ENCODE data around the gene RBM39.
"Not testable (repeated sequence)": the region's sequence is repeated elsewhere in the genome, so short reads cannot be mapped to it uniquely, and the experiment has no call there.

RBM39 gene

DNA sequence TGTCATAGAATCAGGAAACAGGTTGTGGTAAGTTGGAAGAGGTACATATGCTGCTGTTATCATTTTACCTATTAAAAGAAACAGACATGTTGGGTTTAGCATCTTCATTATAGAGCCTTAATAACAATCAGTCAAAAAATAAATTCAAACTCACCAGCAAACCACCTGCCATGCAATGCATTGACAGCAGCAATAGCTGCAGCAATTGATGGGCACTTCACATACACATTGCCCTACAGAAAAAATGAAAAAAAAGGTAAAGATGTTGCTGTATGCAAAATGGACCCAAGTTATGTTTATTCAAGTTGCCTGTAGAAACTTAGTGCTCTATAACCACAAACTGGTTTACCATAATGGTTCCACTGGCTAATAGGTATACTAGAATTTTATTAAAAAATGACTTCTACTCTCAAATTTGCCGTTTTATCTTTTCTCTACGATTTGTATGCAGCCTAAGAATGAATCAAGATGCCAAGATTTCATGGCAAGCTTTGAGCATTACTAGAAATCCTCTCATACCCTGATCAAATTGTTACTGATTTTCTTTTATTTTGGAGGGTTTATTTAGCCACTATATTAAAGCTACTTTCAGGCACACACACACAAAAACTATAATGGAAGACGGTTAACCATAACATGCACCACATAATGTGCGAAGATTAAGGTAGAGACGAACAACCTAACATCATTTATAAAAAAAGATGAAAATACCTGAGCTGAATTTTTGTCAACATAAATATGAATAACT, 37.4 kb downstream of the RBM39 start:
- no peak for DNase-seq

DNA sequence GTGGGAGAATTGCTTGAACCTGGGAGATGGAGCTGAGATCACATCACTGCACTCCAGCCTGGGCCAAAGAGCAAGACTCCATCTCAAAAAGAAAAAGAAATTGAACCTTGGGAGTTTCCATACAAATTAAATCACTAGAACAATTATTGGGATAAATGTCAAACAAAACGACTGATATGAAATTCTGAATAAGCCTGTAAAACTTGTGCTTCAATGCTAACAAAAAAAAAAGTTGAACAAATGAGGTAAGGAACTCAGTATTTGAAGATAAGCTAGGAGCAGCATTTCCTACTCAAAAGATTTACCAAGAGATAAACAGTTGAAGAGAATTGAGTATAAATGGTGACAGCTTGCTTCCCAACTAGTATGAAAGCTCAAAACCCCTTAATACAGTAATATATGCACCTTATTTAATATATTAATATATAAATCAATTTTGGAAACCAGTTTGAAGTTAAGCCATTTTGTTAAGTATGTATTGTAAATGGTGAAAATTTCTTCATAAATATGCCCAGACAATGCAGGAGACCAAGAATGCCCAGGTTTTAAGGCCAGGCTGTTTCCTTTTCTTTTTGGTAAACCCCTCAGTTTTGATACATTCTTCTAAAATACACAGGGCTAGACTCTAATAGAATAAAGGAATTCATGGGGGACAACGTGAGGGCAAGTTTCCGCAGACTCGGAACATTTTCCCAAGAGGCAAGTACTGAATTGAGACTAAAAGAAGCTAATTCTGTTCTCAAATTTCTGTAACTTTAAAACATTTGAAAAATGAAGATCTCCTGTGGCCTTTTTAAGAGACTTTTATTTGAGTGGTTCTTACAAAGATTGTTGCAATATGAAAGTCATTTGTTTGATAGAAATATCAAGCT, 39.0 kb downstream of the RBM39 start:
- no peak for DNase-seq

DNA sequence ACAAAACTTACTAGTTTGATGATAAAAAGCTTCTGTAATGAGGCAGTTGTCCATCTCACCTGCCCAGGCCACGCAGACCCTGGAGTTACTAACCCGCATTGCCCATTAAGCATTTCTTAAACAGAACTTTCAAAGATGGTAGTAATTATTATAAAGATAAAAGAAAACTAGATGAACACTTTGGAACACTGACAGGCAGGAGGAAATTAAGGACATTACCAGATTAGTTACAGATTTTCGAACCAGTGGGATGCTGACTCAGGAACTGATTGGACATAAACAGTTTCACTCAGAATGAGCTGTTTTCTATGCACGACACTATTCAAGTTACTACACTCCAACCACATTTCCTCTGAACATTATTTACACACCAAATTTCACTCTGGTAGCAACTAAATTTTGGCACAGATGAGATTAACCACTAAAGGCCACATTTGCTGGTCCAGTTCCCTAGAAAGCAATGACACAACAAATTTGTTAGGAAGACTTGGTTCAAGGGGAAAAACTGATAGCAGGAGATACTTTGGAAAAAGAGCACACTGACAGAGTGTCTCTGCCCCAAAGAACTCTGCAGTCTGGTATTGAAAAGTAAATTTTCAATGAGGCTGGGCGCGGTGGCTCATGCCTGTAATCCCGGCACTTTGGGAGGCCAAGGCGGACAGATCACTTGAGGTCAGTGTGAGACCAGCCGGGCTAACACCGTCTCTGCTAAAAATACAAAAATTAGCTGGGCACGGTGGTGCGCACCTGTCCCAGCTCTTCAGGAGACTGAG, 39.8 kb downstream of the RBM39 start:
- no peak for DNase-seq

DNA sequence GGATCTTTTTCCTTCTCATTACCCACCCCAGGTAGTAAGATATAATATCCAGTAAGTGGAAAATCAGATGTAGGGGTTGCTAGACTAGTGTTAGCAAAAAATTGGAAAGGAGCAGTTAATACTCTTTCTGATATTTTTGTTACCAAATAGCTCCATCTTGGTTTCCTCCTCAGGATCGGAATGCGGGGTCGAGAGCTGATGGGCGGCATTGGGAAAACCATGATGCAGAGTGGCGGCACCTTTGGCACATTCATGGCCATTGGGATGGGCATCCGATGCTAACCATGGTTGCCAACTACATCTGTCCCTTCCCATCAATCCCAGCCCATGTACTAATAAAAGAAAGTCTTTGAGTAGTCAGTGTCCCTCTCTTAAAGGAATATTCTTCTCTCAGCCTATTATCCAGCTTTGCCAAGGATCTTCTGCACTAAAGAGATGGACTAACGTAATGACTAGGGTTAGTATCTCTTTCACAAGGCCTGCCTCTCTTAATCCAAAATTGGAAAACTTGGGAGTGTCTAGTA, 41.4 kb downstream of the RBM39 start:
- DNase-seq = no peak

DNA sequence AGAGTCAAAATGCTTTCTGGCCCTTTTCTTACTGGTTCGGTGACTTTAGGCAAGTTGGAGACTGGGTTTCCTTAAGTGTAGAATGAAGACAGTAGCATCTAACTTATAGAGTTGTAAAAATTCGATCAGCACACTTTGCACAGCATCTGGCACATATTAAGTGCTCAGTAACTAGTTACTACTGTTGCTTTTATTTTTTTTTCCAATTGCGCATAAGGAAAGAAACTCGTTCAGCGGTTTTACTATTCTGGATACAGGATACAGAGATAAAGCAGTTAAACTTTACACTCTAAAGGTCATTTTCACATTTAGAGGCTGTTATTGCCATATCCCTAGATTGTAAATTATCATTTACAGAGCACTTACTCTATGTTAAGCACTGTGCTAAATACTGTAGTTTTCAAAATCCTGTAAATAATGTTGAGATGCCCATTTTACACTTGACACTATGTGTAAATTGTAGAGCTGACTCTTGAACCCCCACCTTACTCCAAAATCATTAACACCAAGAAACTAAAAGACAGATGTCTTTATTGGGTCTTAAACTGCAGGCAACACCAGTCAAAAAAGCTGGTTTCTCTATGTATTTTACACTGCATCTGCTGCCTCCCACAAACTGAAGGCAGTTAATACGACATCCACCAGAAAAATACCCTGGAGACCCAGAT, 42.0 kb downstream of the RBM39 start:
- no peak for DNase-seq

DNA sequence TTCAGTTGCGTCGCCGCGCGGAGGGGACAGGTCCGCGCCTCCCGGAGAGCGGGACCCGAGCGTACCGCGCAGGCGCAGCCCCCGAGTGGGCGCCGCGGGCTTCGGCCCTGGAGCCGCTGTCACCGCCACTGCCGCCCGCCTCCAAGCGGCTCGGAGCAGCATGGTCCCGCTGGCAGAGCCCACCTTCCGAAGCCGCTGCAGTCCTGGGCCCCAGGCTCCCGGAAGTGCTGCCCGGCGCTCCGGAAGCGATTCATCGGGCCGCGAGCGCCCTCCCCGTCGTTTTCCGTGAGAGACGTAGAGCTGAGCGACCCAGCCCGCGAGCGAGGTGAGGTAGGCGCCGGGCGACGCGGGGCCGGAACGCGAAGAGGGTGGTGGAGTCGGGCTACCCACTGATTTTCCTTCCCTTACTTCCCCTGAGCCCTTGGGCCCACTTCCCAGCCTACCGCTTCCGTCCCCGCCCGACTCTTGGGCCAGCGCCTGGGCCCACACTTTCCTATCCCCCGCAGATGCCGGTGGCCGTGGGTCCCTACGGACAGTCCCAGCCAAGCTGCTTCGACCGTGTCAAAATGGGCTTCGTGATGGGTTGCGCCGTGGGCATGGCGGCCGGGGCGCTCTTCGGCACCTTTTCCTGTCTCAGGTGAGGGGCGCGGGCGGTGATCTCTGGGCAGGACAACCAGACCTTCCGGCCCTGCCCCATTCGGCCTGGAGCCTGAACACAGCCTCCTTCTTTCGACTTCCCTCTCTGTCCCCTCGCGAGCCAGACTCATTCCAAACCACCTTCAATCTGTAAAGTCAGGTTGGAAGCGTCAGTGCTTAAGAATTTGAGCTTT, 42.7 kb downstream of the RBM39 start, which contains the start of the genes NFS1 and ROMO1:
TSS of gene NFS1 (minus strand) at position 226 of the 830 bp plus-strand sequence. CDS start at position 162, 64 bp downstream.
TSS of gene ROMO1 (plus strand) at position 279 of the 830 bp plus-strand sequence. CDS start at position 507, 228 bp downstream.
- DNase-seq = peak; percentile 69 to 78 (median 74)

DNA sequence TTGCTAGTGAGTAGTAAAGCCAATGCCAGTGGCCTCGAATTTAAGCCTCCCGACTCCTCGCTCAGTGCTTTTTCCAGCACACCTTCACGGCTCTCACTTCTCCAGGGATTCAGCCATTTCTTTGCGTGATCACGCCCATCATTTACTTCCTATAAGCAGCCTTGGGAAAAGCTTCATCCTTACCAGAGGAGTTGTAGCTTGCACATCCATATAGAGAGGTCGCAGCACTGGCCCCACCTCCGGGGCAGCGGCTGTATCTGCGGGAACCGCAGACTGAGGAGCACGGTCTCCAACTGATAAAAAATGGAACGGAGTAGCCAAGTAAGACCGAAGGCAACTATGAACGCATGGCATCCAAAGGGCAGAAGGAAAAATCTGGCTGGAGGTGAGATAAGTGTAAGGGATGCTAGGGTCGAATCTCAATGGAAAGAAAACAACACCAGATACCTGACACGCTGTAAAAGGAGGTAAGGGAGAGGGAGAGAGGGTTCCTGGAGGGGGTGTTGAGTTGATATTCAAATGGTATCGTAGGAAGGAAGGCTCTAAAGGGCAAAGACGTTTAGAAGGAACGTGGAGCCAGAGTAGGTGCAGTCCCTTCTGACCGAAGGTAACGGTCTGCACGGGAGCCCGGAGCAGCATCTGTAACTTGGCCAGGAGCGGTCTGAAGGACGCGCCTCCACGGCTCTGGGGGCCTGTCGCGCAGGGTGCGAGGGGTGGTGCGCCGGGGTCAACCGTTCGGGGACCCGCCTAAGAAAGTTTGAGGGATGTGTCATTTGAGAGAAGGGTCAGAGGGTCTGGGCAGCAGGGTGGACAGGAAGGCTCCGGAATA, 43.5 kb downstream of the RBM39 start:
- peak in 1 of 4 experiments; percentile 28 for DNase-seq

DNA sequence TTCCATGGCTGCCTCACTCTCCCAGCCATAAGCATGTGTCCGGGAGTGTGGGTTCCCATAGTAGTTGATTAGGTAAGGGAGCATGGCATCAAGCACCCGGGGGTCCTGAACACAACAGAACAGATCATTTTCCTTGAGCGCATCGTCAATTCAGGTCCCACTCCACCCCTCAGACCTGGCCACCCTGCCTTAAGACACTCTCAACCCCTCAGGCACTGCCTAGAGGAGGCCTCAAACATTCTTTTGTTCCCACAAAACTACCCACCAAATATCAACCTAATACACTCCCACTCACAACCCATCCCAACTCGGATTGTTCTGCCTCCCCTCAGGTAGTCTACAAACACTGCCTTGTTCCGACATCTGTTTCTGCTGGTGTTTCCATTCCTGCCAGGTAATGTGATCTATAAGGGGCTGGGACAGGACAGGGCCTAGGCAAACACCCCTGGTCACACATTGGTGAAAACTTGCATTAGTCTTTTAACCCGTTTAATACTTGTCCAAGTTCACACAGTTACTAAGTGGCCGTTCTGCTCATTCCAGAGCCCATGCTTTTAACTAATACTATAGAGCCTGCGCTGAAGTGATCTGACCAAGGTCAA, 44.3 kb downstream of the RBM39 start:
- DNase-seq = no peak

DNA sequence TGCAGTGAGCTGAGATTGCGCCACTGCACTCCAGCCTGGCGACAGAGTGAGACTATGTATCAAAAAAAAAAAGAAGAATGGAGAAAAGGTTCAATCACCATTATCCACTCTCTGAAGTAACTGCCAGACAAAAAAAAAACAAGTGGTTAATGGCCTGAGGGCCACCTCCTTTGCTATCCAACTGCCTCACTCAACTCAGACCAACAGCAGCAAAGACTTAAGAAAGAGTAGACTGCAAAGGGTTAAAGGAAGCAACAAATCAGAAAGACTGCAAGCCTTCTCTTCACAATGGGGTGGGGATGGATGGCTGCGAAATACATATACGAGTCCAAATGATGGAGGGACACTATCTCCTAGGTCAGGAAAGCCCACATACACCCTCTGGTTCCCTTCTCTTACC, 46.1 kb downstream of the RBM39 start:
- DNase-seq = no peak

DNA sequence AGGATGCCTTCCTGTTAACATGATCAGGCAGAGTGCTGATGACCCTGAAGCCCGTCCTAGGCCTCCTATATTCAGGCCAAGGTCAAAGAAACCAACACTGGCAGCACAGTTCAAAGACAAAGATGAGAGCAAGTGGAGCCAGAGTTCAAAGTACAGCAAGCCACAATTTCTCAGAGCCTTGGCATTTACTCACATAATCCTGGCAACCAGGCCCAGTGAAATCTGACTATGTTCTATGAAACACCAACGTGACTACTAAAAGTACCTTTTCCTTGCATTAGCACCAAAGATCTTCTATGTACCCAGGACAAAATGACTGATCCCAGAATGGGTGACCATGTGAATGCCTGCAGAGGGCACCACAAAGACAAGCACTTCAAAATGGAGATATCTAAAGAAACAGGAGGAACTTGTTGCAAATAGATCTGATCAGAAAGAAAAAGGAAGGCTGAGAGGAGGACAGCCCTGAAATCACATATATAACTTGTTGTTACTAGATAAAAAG, 46.8 kb downstream of the RBM39 start:
- no peak for DNase-seq

DNA sequence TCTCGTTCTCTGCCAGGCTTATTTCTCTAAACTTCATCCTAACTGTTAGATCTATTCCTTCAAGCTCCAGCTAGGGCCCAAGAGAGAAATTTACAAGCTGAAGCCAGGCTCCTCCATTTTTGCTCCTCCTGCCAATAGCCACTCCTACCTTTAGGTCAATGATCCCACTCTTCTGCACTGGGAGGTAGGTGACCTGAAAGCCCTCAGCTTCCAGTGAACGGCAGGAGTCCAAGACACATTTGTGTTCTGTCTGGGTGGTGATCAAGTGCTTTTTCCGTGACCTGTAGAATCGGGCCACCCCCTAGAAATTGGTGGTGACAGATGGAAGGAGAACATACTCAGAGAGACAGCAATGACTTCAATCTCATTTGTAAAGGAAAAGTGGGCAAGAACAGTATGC, 51.8 kb downstream of the RBM39 start:
- no peak for DNase-seq

DNA sequence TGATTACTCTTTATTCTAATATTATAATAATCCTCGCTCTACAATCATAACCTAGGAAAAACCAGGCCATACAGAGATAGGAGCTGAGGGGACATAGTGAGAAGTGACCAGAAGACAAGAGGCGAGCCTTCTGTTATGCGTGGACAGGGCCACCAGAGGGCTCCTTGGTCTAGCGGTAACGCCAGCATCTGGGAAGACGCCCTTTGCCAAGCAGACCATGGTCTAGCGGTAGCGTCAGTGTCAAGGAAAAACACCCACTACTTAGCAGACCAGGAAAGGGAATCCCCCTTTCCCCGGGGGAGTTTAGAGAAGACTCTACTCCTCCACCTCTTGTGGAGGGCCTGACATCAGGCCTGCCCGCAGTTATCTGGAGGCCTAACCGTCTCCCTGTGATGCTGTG, 55.2 kb downstream of the RBM39 start:
- not testable (repeated sequence) for DNase-seq

DNA sequence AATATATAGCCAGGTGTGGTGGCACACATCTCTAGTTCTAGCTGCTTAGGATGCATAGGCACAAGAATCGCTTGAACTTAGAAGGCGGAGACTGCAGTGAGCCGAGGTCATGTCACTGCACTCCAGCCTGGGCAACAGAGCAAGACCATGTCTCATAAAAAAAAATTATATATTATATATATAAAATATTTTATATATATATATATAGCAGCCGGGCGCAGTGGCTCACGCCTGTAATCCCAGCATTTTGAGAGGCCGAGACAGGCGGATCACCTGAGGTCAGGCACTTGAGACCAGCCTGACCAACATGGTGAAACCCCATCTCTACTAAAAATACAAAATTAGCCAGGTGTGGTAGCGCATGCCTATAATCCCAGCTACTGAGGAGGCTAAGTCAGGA, 56.7 kb downstream of the RBM39 start:
- DNase-seq = not testable (repeated sequence)

DNA sequence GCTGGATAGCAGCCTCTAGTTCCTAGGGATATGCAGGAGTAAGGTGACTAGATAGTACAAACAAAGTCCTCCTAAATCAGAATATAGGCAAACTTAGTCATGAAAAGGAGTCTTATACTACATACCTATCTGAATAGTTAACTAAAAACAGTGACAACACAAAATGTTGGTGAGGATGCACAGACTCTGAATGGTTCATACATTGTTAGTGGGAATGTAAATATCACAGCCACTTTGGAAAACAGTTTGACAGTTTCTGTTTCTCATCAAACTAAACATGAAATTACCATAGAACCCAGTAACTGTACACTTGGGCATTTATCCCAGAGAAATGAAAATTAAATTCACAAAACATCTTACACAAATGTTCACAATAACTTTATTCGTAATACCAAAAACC, 60.1 kb downstream of the RBM39 start:
- no peak for DNase-seq

DNA sequence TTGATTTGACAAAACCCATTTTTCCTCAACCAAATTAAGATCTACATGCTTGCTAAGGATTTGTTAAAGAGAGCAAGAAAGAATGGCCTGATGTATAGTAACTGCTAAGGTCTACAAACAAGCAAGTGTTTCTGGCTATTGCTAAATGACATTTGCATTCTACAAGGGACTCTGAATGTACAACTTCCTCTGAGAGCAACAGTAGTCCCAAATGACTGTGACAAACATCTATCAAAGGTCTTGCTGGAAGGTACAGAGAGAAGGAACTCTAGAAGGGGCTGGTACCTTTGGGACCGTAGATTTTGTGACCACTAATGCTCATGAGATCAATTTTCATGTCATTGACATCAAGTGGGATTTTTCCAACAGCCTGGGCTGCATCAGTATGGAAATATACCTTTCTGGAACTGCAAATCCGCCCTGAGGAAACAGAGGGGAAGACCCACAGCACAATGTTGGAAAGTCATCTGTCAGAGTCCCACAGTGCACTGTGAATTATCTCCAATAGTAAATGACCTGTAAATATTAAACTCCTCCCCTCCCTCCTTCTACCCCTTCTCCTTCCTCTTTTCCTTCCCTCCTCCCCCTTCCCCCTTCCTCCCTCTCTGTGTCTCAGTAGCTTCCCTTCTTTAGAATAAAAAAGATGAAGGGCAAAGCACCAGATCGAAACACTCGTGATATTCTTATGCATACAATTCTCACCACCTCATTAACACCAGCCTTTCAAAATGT, 61.4 kb downstream of the RBM39 start:
- no peak for DNase-seq

DNA sequence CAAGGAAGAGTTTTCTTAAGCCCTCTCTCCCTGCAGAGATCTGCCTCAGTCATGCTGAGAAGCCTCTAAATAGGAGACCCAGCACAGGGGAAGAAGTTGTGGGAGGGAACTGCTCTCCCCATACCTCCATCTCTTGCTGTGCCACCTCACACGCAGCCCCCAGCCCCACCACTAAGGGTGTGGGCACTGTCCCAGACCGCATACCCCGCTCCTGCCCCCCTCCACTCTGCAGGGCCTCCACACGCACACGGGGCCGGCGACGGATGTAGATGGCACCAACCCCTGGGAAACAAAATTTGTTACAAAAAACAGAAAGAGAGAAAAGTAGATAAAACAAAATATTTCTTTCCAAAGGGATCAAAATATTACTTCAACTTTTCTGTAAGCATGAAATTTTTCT, 67.1 kb downstream of the RBM39 start:
- no peak for DNase-seq

DNA sequence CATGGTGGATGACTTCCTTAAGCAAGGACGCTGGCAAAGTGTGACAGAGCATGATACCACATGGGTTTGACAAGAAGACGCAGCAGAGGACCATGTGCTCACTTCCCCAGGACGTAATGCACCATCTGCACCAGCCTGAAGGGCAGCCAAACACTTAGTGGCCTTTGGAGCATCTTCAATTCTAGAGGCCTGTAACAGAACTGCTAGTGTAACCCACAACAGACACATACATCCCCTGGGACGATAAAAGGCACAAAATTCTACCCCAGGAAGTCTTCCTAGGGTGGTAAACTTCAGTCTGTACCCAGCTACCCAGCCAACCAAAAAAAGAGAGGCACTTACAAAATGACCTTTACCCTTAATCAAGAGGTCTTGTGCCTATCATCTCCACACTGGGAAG, 68.2 kb downstream of the RBM39 start:
- no peak for DNase-seq

DNA sequence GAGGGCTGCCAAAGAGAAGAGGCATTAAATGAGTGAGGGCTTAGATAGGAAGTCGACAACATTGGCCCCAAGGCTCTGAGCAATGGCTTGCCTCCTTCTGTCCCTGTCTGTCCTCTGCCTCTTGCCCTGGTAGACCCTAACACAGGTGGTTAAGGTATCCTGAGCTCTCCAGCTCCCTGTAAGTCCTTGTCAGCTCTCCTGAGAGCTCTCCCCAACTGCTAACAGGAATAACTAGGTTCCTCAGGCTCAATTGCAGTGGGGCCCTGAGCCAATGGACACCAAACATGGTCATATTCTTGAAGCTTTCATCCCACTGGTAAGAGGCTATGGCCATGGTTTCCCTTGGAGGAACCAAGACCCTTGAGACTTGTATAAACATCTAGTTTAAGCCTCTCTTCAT, 72.4 kb downstream of the RBM39 start:
- no peak for DNase-seq

DNA sequence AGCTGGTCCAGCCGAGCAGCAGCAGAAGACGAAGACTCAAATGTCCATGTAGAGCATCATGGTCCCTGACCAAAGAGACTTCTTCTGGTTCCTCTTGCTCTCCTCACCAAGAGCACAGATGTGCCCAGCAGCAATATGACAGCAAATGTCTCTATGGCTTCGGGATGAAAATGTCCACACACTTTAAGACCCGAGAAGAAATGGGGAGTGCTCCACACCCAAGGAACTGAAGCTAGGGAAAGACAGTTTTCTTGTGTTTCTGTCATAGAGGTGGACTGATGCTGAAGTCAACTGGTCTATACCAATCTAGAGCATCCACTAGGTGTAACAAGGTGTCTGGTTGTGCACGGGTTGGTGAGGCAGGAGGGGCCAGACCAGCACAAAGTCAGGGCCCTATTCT, 72.8 kb downstream of the RBM39 start:
- DNase-seq = no peak

All from activated CD4-positive, CD25-positive, alpha-beta regulatory T cell (primary cell).